CD14-positive monocyte (primary cell): ENCODE data around the gene COPB2. TPM values are rescaled to one million over a fixed set of nuclear protein-coding genes. Genes with fewer than 3 reads are reported as not detected.
"Not testable (repeated sequence)": the region's sequence is repeated elsewhere in the genome, so short reads cannot be mapped to it uniquely, and the experiment has no call there.

Source experiments
- DNase-seq, 3 donors: peaks; one replicate each; pipeline ENCODE4 v3.0.0-alpha.2; 2011 to 2022
- H2AFZ ChIP-seq: 2 replicates; pipeline ENCODE4 v1.6.0; 2012; ENCODE audit warnings: mild to moderate bottlenecking, low read depth, low read length, inconsistent platforms; ENCODE audit not compliant: insufficient read depth, poor library complexity, severe bottlenecking
- H3K27ac ChIP-seq, 2 donors: 1 replicate in 1 of 2; 2 replicates in 1 of 2; pipeline ENCODE4 v1.5.1; 2012 to 2013; ENCODE audit warnings: low read length in 2 of 2, control low read depth in 1 of 2, inconsistent platforms in 1 of 2, low read depth in 1 of 2, mild to moderate bottlenecking in 1 of 2
- H3K27me3 ChIP-seq, 2 donors: one replicate each; pipeline versions ENCODE4 v1.6.0 to v1.6.1; 2011 to 2013; ENCODE audit warnings: low read length in 2 of 2; ENCODE audit not compliant: control insufficient read depth in 2 of 2, insufficient read depth in 2 of 2
- H3K36me3 ChIP-seq, 2 donors: replicated peaks in 1 of 2; 1 replicate in 1 of 2; 2 replicates in 1 of 2; pipeline versions ENCODE4 v1.5.1 to v1.6.1; 2012 to 2013; ENCODE audit warnings: low read length in 2 of 2, control low read depth in 1 of 2, inconsistent platforms in 1 of 2, mild to moderate bottlenecking in 1 of 2; ENCODE audit not compliant: insufficient read depth in 2 of 2, control insufficient read depth in 1 of 2
- H3K4me1 ChIP-seq, 2 donors: 1 replicate in 1 of 2; 2 replicates in 1 of 2; pipeline versions ENCODE4 v1.5.1 to v1.6.1; 2012 to 2013; ENCODE audit warnings: low read length in 2 of 2, control low read depth in 1 of 2, inconsistent platforms in 1 of 2, mild to moderate bottlenecking in 1 of 2, moderate library complexity in 1 of 2; ENCODE audit not compliant: insufficient read depth in 2 of 2, control insufficient read depth in 1 of 2
- H3K4me2 ChIP-seq: replicated peaks from 2 replicates; pipeline ENCODE3; 2012; ENCODE audit warnings: low read length, moderate library complexity, mild to moderate bottlenecking; ENCODE audit not compliant: poor library complexity, severe bottlenecking; ENCODE audit errors: extremely low read depth
- H3K4me3 ChIP-seq, 3 experiments: fragments of 200-600 bp in 1 of 3; sonication (generic) in 1 of 3; replicated peaks in 1 of 3; 1 replicate in 2 of 3; 2 replicates in 1 of 3; pipeline ENCODE4 v1.5.1; 2011 to 2013; ENCODE audit warnings: low read length in 3 of 3, mild to moderate bottlenecking in 3 of 3, control low read depth in 2 of 3, low read depth in 2 of 3, inconsistent platforms in 1 of 3, moderate library complexity in 1 of 3
- H3K79me2 ChIP-seq: 2 replicates; pipeline ENCODE4 v1.6.0; 2012; ENCODE audit warnings: mild to moderate bottlenecking, control low read depth, inconsistent platforms, low read length, moderate library complexity; ENCODE audit not compliant: insufficient read depth
- H3K9ac ChIP-seq: 2 replicates; pipeline ENCODE4 v1.6.0; 2017; ENCODE audit warnings: low read length, mild to moderate bottlenecking; ENCODE audit not compliant: insufficient read depth, poor library complexity, severe bottlenecking
- H3K9me3 ChIP-seq, 2 donors: replicated peaks in 1 of 2; 1 replicate in 1 of 2; 2 replicates in 1 of 2; pipeline versions ENCODE4 v1.5.1 to v1.6.1; 2012 to 2013; ENCODE audit warnings: low read length in 2 of 2, control low read depth in 1 of 2; ENCODE audit not compliant: control insufficient read depth in 1 of 2, insufficient read depth in 1 of 2
- H4K20me1 ChIP-seq: 2 replicates; pipeline ENCODE4 v1.6.0; 2012; ENCODE audit warnings: mild to moderate bottlenecking, low read length, control low read depth, moderate library complexity; ENCODE audit not compliant: insufficient read depth
- H3K27ac Mint-ChIP-seq, 7 donors: one replicate each; pipeline ENCODE4 v1.8.0; 2020; ENCODE audit warnings: mild to moderate bottlenecking in 7 of 7, mixed read lengths in 7 of 7, moderate library complexity in 6 of 7, inconsistent platforms in 2 of 7
- H3K27me3 Mint-ChIP-seq, 3 donors: one replicate each; pipeline ENCODE4 v1.8.0; 2021 to 2022; ENCODE audit warnings: low read depth in 3 of 3, mild to moderate bottlenecking in 3 of 3, mixed read lengths in 3 of 3, moderate library complexity in 3 of 3, inconsistent platforms in 1 of 3
- H3K36me3 Mint-ChIP-seq, 2 donors: one replicate each; pipeline ENCODE4 v1.8.0; 2020; ENCODE audit warnings: mixed read lengths in 2 of 2, inconsistent platforms in 1 of 2, mild to moderate bottlenecking in 1 of 2
- H3K4me1 Mint-ChIP-seq: one replicate; pipeline ENCODE4 v1.8.0; 2020; ENCODE audit warnings: mild to moderate bottlenecking, mixed read lengths
- H3K4me3 Mint-ChIP-seq, 2 donors: one replicate each; pipeline ENCODE4 v1.8.0; 2020; ENCODE audit warnings: mild to moderate bottlenecking in 2 of 2, mixed read lengths in 2 of 2, moderate library complexity in 1 of 2
- H3K9me3 Mint-ChIP-seq, 7 donors: one replicate each; pipeline ENCODE4 v1.8.0; 2020 to 2022; ENCODE audit warnings: mixed read lengths in 7 of 7, mild to moderate bottlenecking in 6 of 7, moderate library complexity in 6 of 7, inconsistent platforms in 2 of 7
- WGBS: methylation state at CpG from one replicate; pipeline ENCODE4 v1.1.5; 2013; ENCODE audit warnings: missing lambda C conversion rate; ENCODE audit not compliant: insufficient coverage; 5-methylcytosine and 5-hydroxymethylcytosine counted together
- intact Hi-C, 2 donors: fragments of 100-400 bp; cut with micrococcal nuclease; formaldehyde crosslinking; loops; one replicate each; pipeline versions ENCODE4 v1.15.0 to v1.15.1; 2023
- polyA plus RNA-seq, 3 donors: library from polyadenylated mRNA; depleted of rRNA in 1 of 3; unstranded in 2 of 3; stranded (reverse) in 1 of 3; fragments of 300-500 nt in 2 of 3; fragments of >200 nt in 1 of 3; fragmentation: Illumina TruSeq in 2 of 3; gene quantifications; 1 replicate in 2 of 3; 2 replicates in 1 of 3; pipeline ENCODE4 v1.2.3, GENCODE V29; 2012 to 2021
- TF ChIP-seq, protein P1 (sequence below): fragments of 200-600 bp; IDR thresholded peaks from one replicate; pipeline ENCODE4 v1.8.0; 2022; ENCODE audit warnings: antibody characterized with exemption, mild to moderate bottlenecking

Gene COPB2
- polyA plus RNA-seq, 3 donors, result 22.6 to 95.6 (median 76.9) TPM

DNA sequence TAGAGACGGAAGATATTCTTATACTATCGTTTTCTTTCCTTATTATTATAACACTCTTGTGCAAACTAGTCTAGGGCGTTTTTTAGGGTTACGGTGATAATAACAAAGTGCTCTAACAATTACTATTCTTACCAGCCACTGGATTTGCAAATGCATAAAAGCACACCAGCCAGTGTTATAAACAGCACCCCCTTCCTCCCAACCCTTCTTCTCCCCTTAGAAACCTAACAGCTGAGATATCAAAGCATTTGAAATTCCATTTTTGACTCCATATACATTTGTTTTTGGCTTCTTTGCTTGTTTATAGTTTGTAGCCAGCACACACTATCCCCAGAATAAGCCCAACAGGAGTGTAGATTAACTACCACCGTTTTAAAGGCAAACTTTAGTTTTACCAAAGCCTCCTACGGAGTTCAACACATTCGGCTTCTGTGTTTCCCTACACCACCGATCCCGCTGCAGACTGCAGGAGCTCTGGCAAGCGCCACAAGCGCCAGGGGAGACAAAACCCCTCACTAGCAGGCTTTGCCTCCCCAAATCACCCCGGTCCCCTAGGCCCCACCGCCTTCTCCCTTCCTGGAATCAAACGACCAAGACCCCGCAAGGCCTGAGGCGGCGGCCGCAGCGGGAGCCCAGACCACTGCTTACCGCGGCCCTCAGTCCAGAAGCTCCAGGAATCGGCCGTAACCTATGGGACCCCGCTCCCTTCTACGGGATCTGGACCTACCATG, 461 bp downstream of the COPB2 start:
- intact Hi-C loops, result loop anchor here in 1 of 2 donors (5.0 kb wide), 1 partner anchor 42 kb away; no protein-coding TSS in a partner anchor
- peaks cover 44% of the 10 kb centered on the region for H3K4me1 Mint-ChIP-seq
- peak overlapping the region; percentile 74 for H3K4me2 ChIP-seq
- DNase-seq, result peak in 1 of 3 donors; percentile 3
- H3K79me2 ChIP-seq, result peaks cover 67% of the 10 kb centered on the region
- H3K27ac ChIP-seq, result peak overlapping the region; percentile 88 to 97
- TF ChIP-seq, protein P1, sequence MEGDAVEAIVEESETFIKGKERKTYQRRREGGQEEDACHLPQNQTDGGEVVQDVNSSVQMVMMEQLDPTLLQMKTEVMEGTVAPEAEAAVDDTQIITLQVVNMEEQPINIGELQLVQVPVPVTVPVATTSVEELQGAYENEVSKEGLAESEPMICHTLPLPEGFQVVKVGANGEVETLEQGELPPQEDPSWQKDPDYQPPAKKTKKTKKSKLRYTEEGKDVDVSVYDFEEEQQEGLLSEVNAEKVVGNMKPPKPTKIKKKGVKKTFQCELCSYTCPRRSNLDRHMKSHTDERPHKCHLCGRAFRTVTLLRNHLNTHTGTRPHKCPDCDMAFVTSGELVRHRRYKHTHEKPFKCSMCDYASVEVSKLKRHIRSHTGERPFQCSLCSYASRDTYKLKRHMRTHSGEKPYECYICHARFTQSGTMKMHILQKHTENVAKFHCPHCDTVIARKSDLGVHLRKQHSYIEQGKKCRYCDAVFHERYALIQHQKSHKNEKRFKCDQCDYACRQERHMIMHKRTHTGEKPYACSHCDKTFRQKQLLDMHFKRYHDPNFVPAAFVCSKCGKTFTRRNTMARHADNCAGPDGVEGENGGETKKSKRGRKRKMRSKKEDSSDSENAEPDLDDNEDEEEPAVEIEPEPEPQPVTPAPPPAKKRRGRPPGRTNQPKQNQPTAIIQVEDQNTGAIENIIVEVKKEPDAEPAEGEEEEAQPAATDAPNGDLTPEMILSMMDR, result no peak
- H3K4me3 ChIP-seq, result peak overlapping the region; percentile 90 to 98 (median 92)
- no peaks in the 10 kb centered on the region for H3K27me3 Mint-ChIP-seq
- 4% methylated on average over 23 of the region's 25 CpGs for WGBS
- no peaks in the 10 kb centered on the region for H3K9me3 ChIP-seq
- peaks cover 19 to 26% of the 10 kb centered on the region in 2 donors for H3K4me1 ChIP-seq
- peaks cover 4 to 10% of the 10 kb centered on the region in 2 donors for H3K36me3 Mint-ChIP-seq
- peak overlapping the region; percentile 89 to 94 for H3K4me3 Mint-ChIP-seq
- H2AFZ ChIP-seq, result peak overlapping the region; percentile 95
- peaks cover 5 to 10% of the 10 kb centered on the region in 2 donors for H3K36me3 ChIP-seq
- peak overlapping the region; percentile 100 for H3K9ac ChIP-seq
- H3K9me3 Mint-ChIP-seq, result peaks cover 0 to 3% (median 0%) of the 10 kb centered on the region in 7 donors
- H3K27me3 ChIP-seq, result no peaks in the 10 kb centered on the region
- H3K27ac Mint-ChIP-seq, result peak overlapping the region; percentile 97 to 99 (median 98)
- peaks cover 35% of the 10 kb centered on the region for H4K20me1 ChIP-seq

DNA sequence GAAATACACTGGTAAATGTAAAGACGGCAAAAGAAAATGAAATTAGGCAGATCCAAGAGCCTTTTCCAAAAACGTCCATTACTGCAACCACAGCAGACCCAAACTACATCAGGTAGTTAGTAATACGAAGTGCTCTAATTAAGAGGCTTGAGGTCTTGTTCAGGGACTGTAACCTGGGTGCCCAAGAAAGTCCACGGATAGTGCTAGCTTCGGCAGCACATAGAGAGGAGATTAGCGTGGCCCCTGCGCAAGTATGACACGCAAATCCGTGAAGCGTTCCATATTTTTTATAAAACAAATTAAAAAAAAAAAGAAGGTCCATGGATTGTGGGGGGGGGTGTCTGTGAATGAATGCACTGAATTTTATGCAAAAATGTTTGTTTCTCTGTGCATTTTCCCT, 1.4 kb downstream of the COPB2 start:
- peaks cover 76% of the 10 kb centered on the region for H3K79me2 ChIP-seq
- WGBS, result 100% methylated on average over 2 of the region's 10 CpGs
- Mint-ChIP-seq H3K9me3 (peaks cover 0 to 3% (median 0%) of the 10 kb centered on the region in 7 donors), H3K36me3 (peaks cover 5 to 12% of the 10 kb centered on the region in 2 donors), H3K27ac (no peak overlapping the region), H3K27me3 (no peaks in the 10 kb centered on the region), H3K4me1 (peaks cover 42% of the 10 kb centered on the region), H3K4me3 (no peak overlapping the region)
- peak overlapping the region in 1 of 2 donors; percentile 33 for H3K27ac ChIP-seq
- TF ChIP-seq, protein P1, result no peak
- peak overlapping the region in 1 of 3 experiments; percentile 98 for H3K4me3 ChIP-seq
- H3K27me3 ChIP-seq, result no peaks in the 10 kb centered on the region
- H2AFZ ChIP-seq, result no peak overlapping the region
- H3K9ac ChIP-seq, result peak overlapping the region; percentile 100
- H3K4me1 ChIP-seq, result peaks cover 19 to 26% of the 10 kb centered on the region in 2 donors
- no peak for DNase-seq
- peaks cover 42% of the 10 kb centered on the region for H4K20me1 ChIP-seq
- no peaks in the 10 kb centered on the region for H3K9me3 ChIP-seq
- intact Hi-C loops, result loop anchor here in 1 of 2 donors (5.0 kb wide), 1 partner anchor 41 kb away; no protein-coding TSS in a partner anchor
- peak overlapping the region; percentile 74 for H3K4me2 ChIP-seq
- peaks cover 9 to 18% of the 10 kb centered on the region in 2 donors for H3K36me3 ChIP-seq

DNA sequence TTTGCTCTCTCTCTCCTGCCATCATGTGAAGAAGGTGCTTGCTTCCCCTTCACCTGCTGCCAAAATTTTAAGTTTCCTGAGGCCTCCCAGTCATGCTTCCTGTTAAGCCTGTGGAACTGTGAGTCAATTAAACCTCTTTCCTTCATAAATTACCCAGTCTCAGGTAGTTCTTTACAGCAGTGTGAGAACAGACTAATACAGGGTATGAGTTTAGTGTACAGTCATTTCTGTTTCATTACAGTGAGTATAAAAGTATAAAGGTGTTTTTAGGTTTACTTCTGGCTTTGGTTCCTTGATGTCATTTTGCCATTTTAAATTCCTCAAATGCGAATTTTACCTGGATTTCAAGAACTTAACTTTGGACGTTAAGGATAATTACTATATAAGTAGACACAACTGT, 7.2 kb downstream of the COPB2 start:
- H3K9me3 ChIP-seq, H3K4me2 ChIP-seq, H3K4me3 Mint-ChIP-seq, intact Hi-C loops, H3K4me3 ChIP-seq, H3K27ac ChIP-seq, H2AFZ ChIP-seq, H3K27me3 Mint-ChIP-seq, H3K9ac ChIP-seq, H3K9me3 Mint-ChIP-seq, DNase-seq, H3K4me1 ChIP-seq, H3K27me3 ChIP-seq: not testable (repeated sequence)
- Histone ChIP-seq H3K36me3 (peaks cover 65 to 76% of the 10 kb centered on the region in 2 donors), H4K20me1 (peaks cover 89% of the 10 kb centered on the region), H3K79me2 (peaks cover 86% of the 10 kb centered on the region)
- Mint-ChIP-seq H3K36me3 (peaks cover 54 to 60% of the 10 kb centered on the region in 2 donors), H3K4me1 (peaks cover 14% of the 10 kb centered on the region), H3K27ac (peak overlapping the region in 2 of 7 donors; percentile 19 to 52)
- no CpG with 5 or more reads among the region's 2 CpGs for WGBS
